HepG2 (cell line): Measurements from ENCODE around the gene PDZD7. TPM values are rescaled to one million over a fixed set of nuclear protein-coding genes. Genes with fewer than 3 reads are reported as not detected.

ENCODE experiments used
- ARHGAP35 ChIP-seq: sonication (generic); formaldehyde crosslinking; IDR thresholded peaks from 2 replicates; pipeline ENCODE4 v1.9.0; 2022; ENCODE audit warnings: mild to moderate bottlenecking, inconsistent platforms, moderate library complexity, missing genetic modification reagents, borderline replicate concordance
- GMEB2 ChIP-seq: IDR thresholded peaks from 2 replicates; pipeline ENCODE4 v1.6.1; 2016; ENCODE audit warnings: missing biosample characterization, missing genetic modification reagents, low read depth
- HOXD1 ChIP-seq: sonication (generic); formaldehyde crosslinking; IDR thresholded peaks from 2 replicates; pipeline ENCODE4 v1.5.0; 2020; ENCODE audit warnings: missing genetic modification reagents
- LCORL ChIP-seq, 2 experiments: fragments of 450-650 bp in 1 of 2; sonication (generic) in 1 of 2; formaldehyde crosslinking in 1 of 2; IDR thresholded peaks; 2 replicates each; pipeline versions ENCODE4 v1.5.0 to v1.6.1; 2017 to 2020; ENCODE audit warnings: antibody characterized with exemption in 1 of 2, missing genetic modification reagents in 1 of 2
- NR2C2 ChIP-seq: sonication (generic); formaldehyde crosslinking; IDR thresholded peaks from 2 replicates; pipeline ENCODE4 v1.4.0; 2020; ENCODE audit warnings: missing genetic modification reagents, mild to moderate bottlenecking, moderate library complexity, borderline replicate concordance
- TAF15 ChIP-seq: fragments of 200-400 bp; formaldehyde crosslinking; IDR thresholded peaks from one replicate; pipeline ENCODE4 v1.6.1; 2018; ENCODE audit warnings: mild to moderate bottlenecking, low read depth, low read length; ENCODE audit not compliant: poor library complexity, severe bottlenecking
- TCF7L2 ChIP-seq: IDR thresholded peaks from 2 replicates; pipeline ENCODE4 v1.6.1; 2011; ENCODE audit warnings: mild to moderate bottlenecking, low read depth, low read length, moderate library complexity
- ZNF207 ChIP-seq: fragments of 450-650 bp; IDR thresholded peaks from 2 replicates; pipeline ENCODE4 v1.6.1; 2016; ENCODE audit warnings: antibody characterized with exemption, borderline replicate concordance
- ZNF251 ChIP-seq: sonication (generic); formaldehyde crosslinking; IDR thresholded peaks from 2 replicates; pipeline ENCODE4 v1.9.0; 2021; ENCODE audit warnings: mild to moderate bottlenecking, missing genetic modification reagents
- ZNF335 ChIP-seq: sonication (generic); formaldehyde crosslinking; IDR thresholded peaks from 2 replicates; pipeline ENCODE4 v1.4.0; 2020; ENCODE audit warnings: missing genetic modification reagents
- polyA plus RNA-seq, 8 experiments: library from polyadenylated mRNA; depleted of rRNA in 3 of 8; stranded (reverse) in 7 of 8; unstranded in 1 of 8; fragments of >200 nt; fragmentation: Illumina TruSeq in 4 of 8; extraction: Trizol in 4 of 8; gene quantifications; 2 replicates each; pipeline versions ENCODE4 v1.2.1 to v1.2.3, GENCODE V29; 2011 to 2016; ENCODE audit warnings: low read depth in 4 of 8, missing spikeins in 1 of 8, mixed read lengths in 1 of 8; ENCODE audit not compliant: insufficient read depth in 1 of 8
- total RNA-seq, 5 experiments: library from RNA; depleted of rRNA; stranded (reverse); fragments of >200 nt; fragmentation: Illumina TruSeq; extraction: Trizol; gene quantifications; 2 replicates each; pipeline ENCODE4 v1.2.3, GENCODE V29; 2016; ENCODE audit warnings: low read depth in 1 of 5
- TF ChIP-seq, protein P1 (sequence below): sonication (generic); formaldehyde crosslinking; IDR thresholded peaks from one replicate; pipeline ENCODE4 v1.5.1; 2020; ENCODE audit warnings: mild to moderate bottlenecking, missing genetic modification reagents; ENCODE audit errors: not compliant biosample characterization
- TF ChIP-seq, protein P2 (sequence below): fragments of 450-650 bp; IDR thresholded peaks from 2 replicates; pipeline ENCODE4 v1.6.1; 2017; ENCODE audit warnings: mild to moderate bottlenecking
- TF ChIP-seq, protein P3 (sequence below): sonication (generic); formaldehyde crosslinking; IDR thresholded peaks from 2 replicates; pipeline ENCODE4 v1.8.0; 2022; ENCODE audit warnings: mild to moderate bottlenecking, missing genetic modification reagents

The PDZD7 gene
- total and polyA plus RNA-seq, 2 of the 13 experiments (the other 11 are each of a cell fraction or from before 2014, with no cell fraction given): 0.58 to 0.73 TPM

- TF ChIP-seq, protein P1, sequence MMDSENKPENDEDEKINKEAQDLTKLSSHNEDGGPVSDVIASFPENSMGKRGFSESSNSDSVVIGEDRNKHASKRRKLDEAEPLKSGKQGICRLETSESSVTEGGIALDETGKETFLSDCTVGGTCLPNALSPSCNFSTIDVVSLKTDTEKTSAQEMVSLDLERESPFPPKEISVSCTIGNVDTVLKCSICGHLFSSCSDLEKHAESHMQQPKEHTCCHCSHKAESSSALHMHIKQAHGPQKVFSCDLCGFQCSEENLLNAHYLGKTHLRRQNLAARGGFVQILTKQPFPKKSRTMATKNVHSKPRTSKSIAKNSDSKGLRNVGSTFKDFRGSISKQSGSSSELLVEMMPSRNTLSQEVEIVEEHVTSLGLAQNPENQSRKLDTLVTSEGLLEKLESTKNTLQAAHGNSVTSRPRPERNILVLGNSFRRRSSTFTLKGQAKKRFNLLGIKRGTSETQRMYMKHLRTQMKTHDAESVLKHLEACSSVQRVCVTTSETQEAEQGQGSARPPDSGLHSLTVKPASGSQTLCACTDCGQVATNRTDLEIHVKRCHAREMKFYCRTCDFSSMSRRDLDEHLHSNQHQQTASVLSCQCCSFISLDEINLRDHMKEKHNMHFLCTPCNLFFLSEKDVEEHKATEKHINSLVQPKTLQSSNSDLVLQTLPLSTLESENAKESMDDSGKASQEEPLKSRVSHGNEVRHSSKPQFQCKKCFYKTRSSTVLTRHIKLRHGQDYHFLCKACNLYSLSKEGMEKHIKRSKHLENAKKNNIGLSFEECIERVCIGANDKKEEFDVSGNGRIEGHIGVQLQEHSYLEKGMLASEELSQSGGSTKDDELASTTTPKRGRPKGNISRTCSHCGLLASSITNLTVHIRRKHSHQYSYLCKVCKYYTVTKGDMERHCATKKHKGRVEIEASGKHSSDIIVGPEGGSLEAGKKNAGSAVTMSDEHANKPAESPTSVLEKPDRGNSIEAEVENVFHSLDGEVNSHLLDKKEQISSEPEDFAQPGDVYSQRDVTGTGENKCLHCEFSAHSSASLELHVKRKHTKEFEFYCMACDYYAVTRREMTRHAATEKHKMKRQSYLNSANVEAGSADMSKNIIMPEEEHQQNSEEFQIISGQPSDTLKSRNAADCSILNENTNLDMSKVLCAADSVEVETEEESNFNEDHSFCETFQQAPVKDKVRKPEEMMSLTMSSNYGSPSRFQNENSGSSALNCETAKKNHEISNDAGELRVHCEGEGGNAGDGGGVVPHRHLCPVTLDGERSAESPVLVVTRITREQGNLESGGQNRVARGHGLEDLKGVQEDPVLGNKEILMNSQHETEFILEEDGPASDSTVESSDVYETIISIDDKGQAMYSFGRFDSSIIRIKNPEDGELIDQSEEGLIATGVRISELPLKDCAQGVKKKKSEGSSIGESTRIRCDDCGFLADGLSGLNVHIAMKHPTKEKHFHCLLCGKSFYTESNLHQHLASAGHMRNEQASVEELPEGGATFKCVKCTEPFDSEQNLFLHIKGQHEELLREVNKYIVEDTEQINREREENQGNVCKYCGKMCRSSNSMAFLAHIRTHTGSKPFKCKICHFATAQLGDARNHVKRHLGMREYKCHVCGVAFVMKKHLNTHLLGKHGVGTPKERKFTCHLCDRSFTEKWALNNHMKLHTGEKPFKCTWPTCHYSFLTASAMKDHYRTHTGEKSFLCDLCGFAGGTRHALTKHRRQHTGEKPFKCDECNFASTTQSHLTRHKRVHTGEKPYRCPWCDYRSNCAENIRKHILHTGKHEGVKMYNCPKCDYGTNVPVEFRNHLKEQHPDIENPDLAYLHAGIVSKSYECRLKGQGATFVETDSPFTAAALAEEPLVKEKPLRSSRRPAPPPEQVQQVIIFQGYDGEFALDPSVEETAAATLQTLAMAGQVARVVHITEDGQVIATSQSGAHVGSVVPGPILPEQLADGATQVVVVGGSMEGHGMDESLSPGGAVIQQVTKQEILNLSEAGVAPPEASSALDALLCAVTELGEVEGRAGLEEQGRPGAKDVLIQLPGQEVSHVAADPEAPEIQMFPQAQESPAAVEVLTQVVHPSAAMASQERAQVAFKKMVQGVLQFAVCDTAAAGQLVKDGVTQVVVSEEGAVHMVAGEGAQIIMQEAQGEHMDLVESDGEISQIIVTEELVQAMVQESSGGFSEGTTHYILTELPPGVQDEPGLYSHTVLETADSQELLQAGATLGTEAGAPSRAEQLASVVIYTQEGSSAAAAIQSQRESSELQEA: no peak
- TF ChIP-seq TAF15 (no peak), GMEB2 (no peak), ZNF335 (CRISPR knock-in tag) (no peak), TCF7L2 (no peak), ZNF207 (no peak), LCORL (IDR thresholded peaks at IDR 0.05) (no peak), LCORL (CRISPR knock-in tag; IDR thresholded peaks at IDR 0.05) (peak; percentile 37; the same call in 1 of the 2 replicates), HOXD1 (CRISPR knock-in tag) (no peak; the same call in 1 of the 2 replicates), ARHGAP35 (CRISPR knock-in tag) (no peak), ZNF251 (CRISPR knock-in tag) (no peak), NR2C2 (CRISPR knock-in tag) (peak; percentile 86)
- TF ChIP-seq, protein P2, sequence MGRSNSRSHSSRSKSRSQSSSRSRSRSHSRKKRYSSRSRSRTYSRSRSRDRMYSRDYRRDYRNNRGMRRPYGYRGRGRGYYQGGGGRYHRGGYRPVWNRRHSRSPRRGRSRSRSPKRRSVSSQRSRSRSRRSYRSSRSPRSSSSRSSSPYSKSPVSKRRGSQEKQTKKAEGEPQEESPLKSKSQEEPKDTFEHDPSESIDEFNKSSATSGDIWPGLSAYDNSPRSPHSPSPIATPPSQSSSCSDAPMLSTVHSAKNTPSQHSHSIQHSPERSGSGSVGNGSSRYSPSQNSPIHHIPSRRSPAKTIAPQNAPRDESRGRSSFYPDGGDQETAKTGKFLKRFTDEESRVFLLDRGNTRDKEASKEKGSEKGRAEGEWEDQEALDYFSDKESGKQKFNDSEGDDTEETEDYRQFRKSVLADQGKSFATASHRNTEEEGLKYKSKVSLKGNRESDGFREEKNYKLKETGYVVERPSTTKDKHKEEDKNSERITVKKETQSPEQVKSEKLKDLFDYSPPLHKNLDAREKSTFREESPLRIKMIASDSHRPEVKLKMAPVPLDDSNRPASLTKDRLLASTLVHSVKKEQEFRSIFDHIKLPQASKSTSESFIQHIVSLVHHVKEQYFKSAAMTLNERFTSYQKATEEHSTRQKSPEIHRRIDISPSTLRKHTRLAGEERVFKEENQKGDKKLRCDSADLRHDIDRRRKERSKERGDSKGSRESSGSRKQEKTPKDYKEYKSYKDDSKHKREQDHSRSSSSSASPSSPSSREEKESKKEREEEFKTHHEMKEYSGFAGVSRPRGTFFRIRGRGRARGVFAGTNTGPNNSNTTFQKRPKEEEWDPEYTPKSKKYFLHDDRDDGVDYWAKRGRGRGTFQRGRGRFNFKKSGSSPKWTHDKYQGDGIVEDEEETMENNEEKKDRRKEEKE: no peak
- TF ChIP-seq, protein P3, sequence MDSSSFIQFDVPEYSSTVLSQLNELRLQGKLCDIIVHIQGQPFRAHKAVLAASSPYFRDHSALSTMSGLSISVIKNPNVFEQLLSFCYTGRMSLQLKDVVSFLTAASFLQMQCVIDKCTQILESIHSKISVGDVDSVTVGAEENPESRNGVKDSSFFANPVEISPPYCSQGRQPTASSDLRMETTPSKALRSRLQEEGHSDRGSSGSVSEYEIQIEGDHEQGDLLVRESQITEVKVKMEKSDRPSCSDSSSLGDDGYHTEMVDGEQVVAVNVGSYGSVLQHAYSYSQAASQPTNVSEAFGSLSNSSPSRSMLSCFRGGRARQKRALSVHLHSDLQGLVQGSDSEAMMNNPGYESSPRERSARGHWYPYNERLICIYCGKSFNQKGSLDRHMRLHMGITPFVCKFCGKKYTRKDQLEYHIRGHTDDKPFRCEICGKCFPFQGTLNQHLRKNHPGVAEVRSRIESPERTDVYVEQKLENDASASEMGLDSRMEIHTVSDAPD: no peak
Observed at GRCh38 chr10:101042667-101043362, 11.9 kb upstream of the PDZD7 start (continued).
